Suprapubic skin (tissue), 4 donors: ENCODE measurements around the gene CLEC12A. TPM values are rescaled to one million over a fixed set of nuclear protein-coding genes. Genes with fewer than 3 reads are reported as not detected.

Experiments
- DNase-seq, 2 donors: peaks; one replicate each; pipeline ENCODE4 v3.0.0-alpha.2; 2019; ENCODE audit warnings: low spot score in 2 of 2
- H3K27ac ChIP-seq: fragments of 200-600 bp; sonication (generic); one replicate; pipeline ENCODE4 v1.5.1; 2019
- H3K27me3 ChIP-seq: fragments of 200-600 bp; sonication (generic); one replicate; pipeline ENCODE4 v1.5.1; 2019
- H3K36me3 ChIP-seq: fragments of 200-600 bp; sonication (generic); one replicate; pipeline ENCODE4 v1.5.1; 2019
- H3K4me1 ChIP-seq: fragments of 200-600 bp; sonication (generic); one replicate; pipeline ENCODE4 v1.5.1; 2019
- H3K4me3 ChIP-seq: fragments of 200-600 bp; sonication (generic); one replicate; pipeline ENCODE4 v1.5.1; 2019; ENCODE audit warnings: mild to moderate bottlenecking
- H3K9me3 ChIP-seq: fragments of 200-600 bp; sonication (generic); one replicate; pipeline ENCODE4 v1.5.1; 2019
- EP300 ChIP-seq: sonication (generic); formaldehyde crosslinking; IDR thresholded peaks from one replicate; pipeline ENCODE4 v1.6.1; 2017; ENCODE audit warnings: antibody characterized with exemption
- POLR2A ChIP-seq, 2 donors: fragments of 450-650 bp; IDR thresholded peaks; one replicate each; pipeline ENCODE4 v1.6.1; 2017; ENCODE audit warnings: antibody characterized with exemption in 2 of 2, mild to moderate bottlenecking in 2 of 2, moderate library complexity in 2 of 2
- POLR2AphosphoS5 ChIP-seq, 3 donors: sonication (generic); formaldehyde crosslinking; IDR thresholded peaks; one replicate each; pipeline ENCODE4 v1.6.1; 2017; ENCODE audit warnings: antibody characterized with exemption in 3 of 3
- WGBS: methylation state at CpG from one replicate; pipeline ENCODE4 v1.1.5; 2018; 5-methylcytosine and 5-hydroxymethylcytosine counted together
- total RNA-seq, 4 donors: library from RNA; depleted of rRNA; stranded (reverse); fragments of >200 nt; gene quantifications; one replicate each; pipeline ENCODE4 v1.1.0, GENCODE V29; 2016
- TF ChIP-seq, protein P1 (sequence below), 2 donors: fragments of 200-600 bp in 1 of 2; fragments of 450-650 bp in 1 of 2; sonication (generic) in 1 of 2; IDR thresholded peaks; one replicate each; pipeline ENCODE4 v1.5.1; 2016 to 2019; ENCODE audit warnings: antibody characterized with exemption in 2 of 2, mild to moderate bottlenecking in 1 of 2, moderate library complexity in 1 of 2

Gene CLEC12A
- total RNA-seq, 4 donors from 2014 or later, result 0.30 TPM; not detected in 3

DNA sequence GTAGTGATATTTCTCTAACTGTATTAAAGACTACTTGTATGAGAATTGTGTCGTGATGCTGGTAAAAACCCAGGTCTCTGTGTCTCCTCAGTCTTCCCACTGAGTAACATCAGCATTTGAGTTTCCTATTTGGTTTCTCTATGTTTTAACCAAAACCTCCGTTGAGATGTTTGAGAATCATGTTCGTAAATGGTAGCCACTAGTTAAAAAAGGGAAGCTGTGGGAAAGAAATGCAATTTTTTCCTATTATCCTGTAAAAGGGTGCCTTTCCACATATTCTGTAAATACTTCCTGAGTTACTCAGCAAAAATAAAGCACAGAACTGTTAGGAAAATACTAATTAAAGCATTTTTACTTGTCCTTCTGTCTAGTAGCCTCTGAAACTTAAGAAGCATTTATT, 20.7 kb downstream of the CLEC12A start:
- WGBS, result 80% methylated on average over 3 of the region's 3 CpGs
- no peaks in the 10 kb centered on the region for H3K4me1 ChIP-seq
- DNase-seq, result no peak
- H3K4me3 ChIP-seq, result no peak overlapping the region
- H3K27ac ChIP-seq, result no peak overlapping the region
- H3K36me3 ChIP-seq, result no peaks in the 10 kb centered on the region
- TF ChIP-seq EP300, result no peak
- TF ChIP-seq POLR2A (IDR thresholded peaks at IDR 0.05), result no peak
- no peak for TF ChIP-seq POLR2AphosphoS5 (IDR thresholded peaks at IDR 0.05)
- TF ChIP-seq, protein P1, sequence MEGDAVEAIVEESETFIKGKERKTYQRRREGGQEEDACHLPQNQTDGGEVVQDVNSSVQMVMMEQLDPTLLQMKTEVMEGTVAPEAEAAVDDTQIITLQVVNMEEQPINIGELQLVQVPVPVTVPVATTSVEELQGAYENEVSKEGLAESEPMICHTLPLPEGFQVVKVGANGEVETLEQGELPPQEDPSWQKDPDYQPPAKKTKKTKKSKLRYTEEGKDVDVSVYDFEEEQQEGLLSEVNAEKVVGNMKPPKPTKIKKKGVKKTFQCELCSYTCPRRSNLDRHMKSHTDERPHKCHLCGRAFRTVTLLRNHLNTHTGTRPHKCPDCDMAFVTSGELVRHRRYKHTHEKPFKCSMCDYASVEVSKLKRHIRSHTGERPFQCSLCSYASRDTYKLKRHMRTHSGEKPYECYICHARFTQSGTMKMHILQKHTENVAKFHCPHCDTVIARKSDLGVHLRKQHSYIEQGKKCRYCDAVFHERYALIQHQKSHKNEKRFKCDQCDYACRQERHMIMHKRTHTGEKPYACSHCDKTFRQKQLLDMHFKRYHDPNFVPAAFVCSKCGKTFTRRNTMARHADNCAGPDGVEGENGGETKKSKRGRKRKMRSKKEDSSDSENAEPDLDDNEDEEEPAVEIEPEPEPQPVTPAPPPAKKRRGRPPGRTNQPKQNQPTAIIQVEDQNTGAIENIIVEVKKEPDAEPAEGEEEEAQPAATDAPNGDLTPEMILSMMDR (IDR thresholded peaks at IDR 0.05), result no peak
- no peaks in the 10 kb centered on the region for H3K27me3 ChIP-seq
- H3K9me3 ChIP-seq, result no peaks in the 10 kb centered on the region

DNA sequence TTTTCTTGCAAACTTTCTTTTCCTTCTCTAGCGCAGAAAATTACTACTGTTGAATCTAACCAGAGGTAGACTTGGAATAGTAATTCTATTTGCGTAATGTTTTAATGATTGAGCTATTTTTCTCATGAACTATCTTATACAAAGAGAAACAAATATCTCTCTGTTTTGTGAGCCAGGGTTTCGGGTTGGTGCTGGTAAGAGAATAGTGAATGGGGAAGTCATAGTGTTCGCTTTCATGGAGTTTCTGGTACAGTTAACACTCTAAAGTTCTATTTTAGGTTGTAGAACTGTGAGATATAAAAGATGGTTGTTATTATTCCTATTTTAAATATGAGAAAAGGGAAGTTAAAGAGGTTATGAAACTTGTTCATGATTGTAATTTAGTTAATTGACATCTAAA, 21.1 kb downstream of the CLEC12A start:
- H3K27ac ChIP-seq, result no peak overlapping the region
- no peaks in the 10 kb centered on the region for H3K27me3 ChIP-seq
- H3K36me3 ChIP-seq, result no peaks in the 10 kb centered on the region
- no peak for TF ChIP-seq POLR2AphosphoS5 (IDR thresholded peaks at IDR 0.05)
- TF ChIP-seq, protein P1 (IDR thresholded peaks at IDR 0.05), result no peak
- no peak for TF ChIP-seq POLR2A (IDR thresholded peaks at IDR 0.05)
- TF ChIP-seq EP300, result no peak
- H3K9me3 ChIP-seq, result no peaks in the 10 kb centered on the region
- 89% methylated on average over 4 of the region's 4 CpGs for WGBS
- DNase-seq, result no peak
- H3K4me1 ChIP-seq, result no peaks in the 10 kb centered on the region
- H3K4me3 ChIP-seq, result no peak overlapping the region

DNA sequence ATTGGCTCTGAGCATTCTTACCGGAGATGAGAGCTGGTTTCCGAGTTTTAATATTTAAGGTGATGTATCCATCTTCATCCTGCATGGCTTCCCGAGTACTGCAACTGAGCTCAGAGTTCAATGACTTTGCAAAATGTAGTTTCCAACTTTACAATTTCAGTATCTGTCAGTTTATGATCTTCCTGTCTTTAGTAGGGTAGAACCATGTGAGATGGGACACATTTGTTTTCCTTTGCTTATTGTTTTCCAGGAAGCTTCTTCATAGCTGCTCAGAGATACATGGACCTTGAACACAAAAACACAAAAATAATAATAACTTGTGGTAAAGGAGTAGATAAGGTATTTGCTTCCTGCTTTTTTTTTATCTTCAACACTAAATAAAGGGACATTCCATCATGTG, 27.8 kb downstream of the CLEC12A start, which contains the start of gene CLEC1B:
CLEC1B (minus strand) TSS at position 106 of the 400 bp plus-strand sequence; CDS start at position 85, 21 bp downstream.
- WGBS, result 92% methylated on average over 3 of the region's 3 CpGs
- Histone ChIP-seq H3K27me3 (no peaks in the 10 kb centered on the region), H3K4me3 (no peak within 1 kb of the TSS), H3K9me3 (no peaks in the 10 kb centered on the region), H3K4me1 (no peaks in the 10 kb centered on the region), H3K36me3 (no peaks in the 10 kb centered on the region), H3K27ac (no peak within 1 kb of the TSS)
- no peak for DNase-seq
- TF ChIP-seq, protein P1 (IDR thresholded peaks at IDR 0.05), result no peak
- TF ChIP-seq POLR2AphosphoS5 (IDR thresholded peaks at IDR 0.05), result no peak
- no peak for TF ChIP-seq POLR2A (IDR thresholded peaks at IDR 0.05)
- TF ChIP-seq EP300, result no peak

DNA sequence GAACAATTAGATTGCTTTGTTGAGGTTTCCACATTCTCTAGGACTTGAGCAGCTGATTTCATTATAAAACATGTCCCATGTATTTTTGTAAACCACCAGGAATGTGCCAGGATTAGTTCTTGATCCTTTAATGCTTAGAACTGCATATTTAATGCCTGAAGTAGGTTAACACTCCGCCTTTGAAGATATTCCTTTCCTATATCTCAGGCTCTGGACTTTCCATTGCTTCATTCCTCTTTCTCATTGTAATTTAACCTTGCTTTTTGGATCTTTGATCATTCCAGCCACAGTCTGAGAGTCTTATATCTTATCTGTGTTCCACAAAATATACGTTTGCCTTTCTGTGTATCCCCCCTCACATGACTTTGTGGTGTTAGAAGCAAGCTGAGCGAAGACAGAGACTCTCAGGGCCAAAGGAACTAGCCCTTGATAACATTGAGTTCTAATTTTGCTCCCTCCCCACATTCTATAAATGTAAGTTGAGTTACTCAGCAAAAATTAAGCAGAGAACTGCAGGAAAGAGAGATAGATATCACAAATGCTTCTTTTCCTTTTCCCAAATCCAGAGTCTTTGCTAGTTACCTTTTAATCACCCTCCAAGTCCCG, 30.1 kb downstream of the CLEC12A start:
- Histone ChIP-seq H3K4me1 (no peaks in the 10 kb centered on the region), H3K9me3 (no peaks in the 10 kb centered on the region), H3K27me3 (no peaks in the 10 kb centered on the region), H3K36me3 (no peaks in the 10 kb centered on the region), H3K4me3 (no peak overlapping the region), H3K27ac (no peak overlapping the region)
- no peak for DNase-seq
- 78% methylated on average over 4 of the region's 4 CpGs for WGBS
- TF ChIP-seq EP300 (no peak), POLR2AphosphoS5 (IDR thresholded peaks at IDR 0.05) (no peak)

DNA sequence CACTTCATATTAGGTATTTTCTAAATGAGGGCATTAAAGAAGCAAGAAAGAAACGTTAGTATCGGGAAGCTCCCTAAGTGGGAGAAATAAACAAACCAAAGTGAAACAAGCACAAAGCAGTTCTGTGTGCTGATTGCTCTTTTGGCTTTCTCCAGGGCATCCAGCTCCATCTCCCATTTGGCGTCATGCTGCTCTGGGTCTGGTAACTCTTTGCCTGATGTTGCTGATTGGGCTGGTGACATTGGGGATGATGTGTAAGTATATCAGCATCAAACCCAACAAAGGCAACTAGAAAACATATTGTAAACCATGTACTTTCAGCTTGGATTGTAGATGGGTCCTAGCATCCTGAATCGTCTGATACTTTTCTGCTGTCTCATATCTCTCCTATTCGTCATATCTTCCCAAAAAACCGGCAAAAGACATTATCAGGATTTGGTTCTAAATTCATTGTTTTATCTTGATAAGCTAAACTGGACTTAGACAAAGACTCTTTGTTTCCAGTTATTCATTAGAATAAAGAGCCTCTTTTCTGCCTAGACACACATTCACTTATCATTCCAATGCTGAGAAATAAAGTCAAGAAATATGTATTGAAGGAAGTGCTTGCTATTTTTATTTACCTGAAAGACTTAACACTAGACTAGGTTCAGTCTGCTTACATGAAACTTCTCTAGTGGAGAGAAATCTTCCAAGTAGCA, 41.6 kb downstream of the CLEC12A start:
- Histone ChIP-seq H3K36me3 (no peaks in the 10 kb centered on the region), H3K27ac (no peak overlapping the region), H3K9me3 (no peaks in the 10 kb centered on the region), H3K27me3 (no peaks in the 10 kb centered on the region), H3K4me3 (no peak overlapping the region), H3K4me1 (no peaks in the 10 kb centered on the region)
- WGBS, result 83% methylated on average over 6 of the region's 6 CpGs
- TF ChIP-seq POLR2A (IDR thresholded peaks at IDR 0.05) (no peak), POLR2AphosphoS5 (IDR thresholded peaks at IDR 0.05) (no peak), EP300 (no peak)
- TF ChIP-seq, protein P1 (IDR thresholded peaks at IDR 0.05), result no peak
- no peak for DNase-seq
